Activated T-cell treated with anti-CD3 and anti-CD28 coated beads for 24 hours (primary cell): Measurements from ENCODE around the gene ENPP1.
A peak's percentile ranks its signal among the peaks of the same experiment; 100 is the strongest.
"Not testable (repeated sequence)": the region's sequence is repeated elsewhere in the genome, so short reads cannot be mapped to it uniquely, and the experiment has no call there.

Experiments
- DNase-seq: peaks from one replicate; pipeline ENCODE4 v3.0.0-alpha.2; 2020; ENCODE audit warnings: low read depth

ENPP1 gene

GRCh38 chr6:131876545-131876944, 68.7 kb downstream of the ENPP1 start:
- no peak for DNase-seq

- no peak for DNase-seq
Observed at GRCh38 chr6:131877999-131878789, 70.4 kb downstream of the ENPP1 start.

GRCh38 chr6:131883016-131883415, 75.2 kb downstream of the ENPP1 start:
- no peak for DNase-seq

GRCh38 chr6:131885237-131885636, 77.4 kb downstream of the ENPP1 start:
- DNase-seq = no peak

- DNase-seq = no peak
Observed at GRCh38 chr6:131886517-131886916, 78.7 kb downstream of the ENPP1 start.

- DNase-seq = no peak
Observed at GRCh38 chr6:131890091-131890490, 82.3 kb downstream of the ENPP1 start.

- no peak for DNase-seq
Observed at GRCh38 chr6:131893198-131893597, 85.4 kb downstream of the ENPP1 start.

- no peak for DNase-seq
Observed at GRCh38 chr6:131894493-131895424, 86.9 kb downstream of the ENPP1 start.

- no peak for DNase-seq
Observed at GRCh38 chr6:131897050-131897435, 89.2 kb downstream of the ENPP1 start.

GRCh38 chr6:131897621-131898020, 89.8 kb downstream of the ENPP1 start:
- no peak for DNase-seq

- DNase-seq = no peak
Observed at GRCh38 chr6:131898718-131899117, 90.9 kb downstream of the ENPP1 start.

- DNase-seq = no peak
Observed at GRCh38 chr6:131900231-131900630, 92.4 kb downstream of the ENPP1 start.

- DNase-seq = not testable (repeated sequence)
Observed at GRCh38 chr6:131901326-131901873, 93.6 kb downstream of the ENPP1 start.

- DNase-seq = not testable (repeated sequence)
Observed at GRCh38 chr6:131903734-131904133, 95.9 kb downstream of the ENPP1 start.

- not testable (repeated sequence) for DNase-seq
Observed at GRCh38 chr6:131908787-131909186, 101.0 kb downstream of the ENPP1 start.

GRCh38 chr6:131909408-131910218, 101.8 kb downstream of the ENPP1 start:
- peak; percentile 67 for DNase-seq

GRCh38 chr6:131910219-131910589, 102.4 kb downstream of the ENPP1 start:
- no peak for DNase-seq

GRCh38 chr6:131910956-131911355, 103.1 kb downstream of the ENPP1 start:
- DNase-seq = no peak

- no peak for DNase-seq
Observed at GRCh38 chr6:131911951-131912350, 104.1 kb downstream of the ENPP1 start.

- no peak for DNase-seq
Observed at GRCh38 chr6:131914234-131914633, 106.4 kb downstream of the ENPP1 start.

- peak; percentile 33 for DNase-seq
Observed at GRCh38 chr6:131914967-131915751, 107.3 kb downstream of the ENPP1 start.
